Fibroblast of pulmonary artery (primary cell): ENCODE data around the gene EXOC6B.

ENCODE experiments used
- DNase-seq: peaks from one replicate; pipeline ENCODE4 v3.0.0-alpha.2; 2010; ENCODE audit warnings: low read depth
- H3K4me3 ChIP-seq: replicated peaks from 2 replicates; pipeline ENCODE4 v1.5.1; 2011; ENCODE audit warnings: low read depth, mild to moderate bottlenecking, control low read depth, low read length, moderate library complexity
- CTCF ChIP-seq: IDR thresholded peaks from 2 replicates; pipeline ENCODE4 v1.5.1; 2011; ENCODE audit warnings: mild to moderate bottlenecking, control low read depth, low read length, inconsistent platforms; ENCODE audit errors: missing control alignments

EXOC6B gene

GRCh38 chr2:72142570-72143440, 683.0 kb downstream of the EXOC6B start:
- peak; percentile 40 for DNase-seq
- no peak overlapping the region for H3K4me3 ChIP-seq
- TF ChIP-seq CTCF = no peak

GRCh38 chr2:72141881-72142451, 683.9 kb downstream of the EXOC6B start:
- no peak overlapping the region for H3K4me3 ChIP-seq
- TF ChIP-seq CTCF = no peak
- no peak for DNase-seq

- DNase-seq = no peak
- TF ChIP-seq CTCF = no peak
- H3K4me3 ChIP-seq = no peak overlapping the region
Observed at GRCh38 chr2:72141032-72141645, 684.7 kb downstream of the EXOC6B start.

GRCh38 chr2:72140621-72140960, 685.2 kb downstream of the EXOC6B start:
- no peak for DNase-seq
- no peak for TF ChIP-seq CTCF
- H3K4me3 ChIP-seq = no peak overlapping the region

- H3K4me3 ChIP-seq = no peak overlapping the region
- DNase-seq = no peak
- no peak for TF ChIP-seq CTCF
Observed at GRCh38 chr2:72139874-72140620, 685.8 kb downstream of the EXOC6B start.

GRCh38 chr2:72139471-72139873, 686.4 kb downstream of the EXOC6B start:
- DNase-seq = no peak
- no peak overlapping the region for H3K4me3 ChIP-seq
- no peak for TF ChIP-seq CTCF
